Spleen (tissue), 11 donors: ENCODE measurements around the gene TAS2R13. TPM values are rescaled to one million over a fixed set of nuclear protein-coding genes. Genes with fewer than 3 reads are reported as not detected.

ENCODE experiments used
- DNase-seq: peaks from one replicate; pipeline ENCODE4 v3.0.0-alpha.2; 2020
- H3K27ac ChIP-seq, 8 donors: fragments of 200-600 bp; sonication (generic) in 7 of 8; 1 replicate in 4 of 8; 2 replicates in 4 of 8; pipeline versions ENCODE4 v1.5.0 to v1.8.0; 2016 to 2021; ENCODE audit warnings: inconsistent platforms in 4 of 8, mild to moderate bottlenecking in 4 of 8, moderate library complexity in 1 of 8
- H3K27me3 ChIP-seq, 7 donors: fragments of 200-600 bp; sonication (generic) in 6 of 7; replicated peaks in 1 of 7; 1 replicate in 4 of 7; 2 replicates in 3 of 7; pipeline versions ENCODE4 v1.5.0 to v1.8.0; 2016 to 2021; ENCODE audit warnings: inconsistent platforms in 3 of 7, mild to moderate bottlenecking in 1 of 7
- H3K36me3 ChIP-seq, 6 donors: fragments of 200-600 bp; sonication (generic) in 5 of 6; 1 replicate in 4 of 6; 2 replicates in 2 of 6; pipeline versions ENCODE4 v1.5.0 to v1.8.0; 2016 to 2021; ENCODE audit warnings: inconsistent platforms in 2 of 6
- H3K4me1 ChIP-seq, 6 donors: fragments of 200-600 bp; sonication (generic) in 5 of 6; 1 replicate in 3 of 6; 2 replicates in 3 of 6; pipeline versions ENCODE4 v1.5.0 to v1.8.0; 2016 to 2021; ENCODE audit warnings: inconsistent platforms in 3 of 6
- H3K4me3 ChIP-seq, 8 donors: fragments of 200-600 bp; sonication (generic) in 7 of 8; 1 replicate in 4 of 8; 2 replicates in 4 of 8; pipeline versions ENCODE4 v1.5.0 to v1.8.0; 2016 to 2021; ENCODE audit warnings: inconsistent platforms in 4 of 8, mild to moderate bottlenecking in 4 of 8, moderate library complexity in 2 of 8
- H3K9me3 ChIP-seq, 8 donors: fragments of 200-600 bp; sonication (generic) in 7 of 8; 1 replicate in 4 of 8; 2 replicates in 4 of 8; pipeline versions ENCODE4 v1.5.0 to v1.8.0; 2016 to 2021; ENCODE audit warnings: inconsistent platforms in 4 of 8
- POLR2A ChIP-seq, 3 donors: fragments of 450-650 bp; IDR thresholded peaks; one replicate each; pipeline ENCODE4 v1.5.1; 2017; ENCODE audit warnings: antibody characterized with exemption in 3 of 3, mild to moderate bottlenecking in 1 of 3
- POLR2AphosphoS5 ChIP-seq, 3 donors: sonication (generic); formaldehyde crosslinking; IDR thresholded peaks; one replicate each; pipeline ENCODE4 v1.5.1; 2017; ENCODE audit warnings: antibody characterized with exemption in 3 of 3
- WGBS, 5 donors: extraction: QIAGEN DNeasy Blood & Tissue Kit in 3 of 5; methylation state at CpG; one replicate each; pipeline versions ENCODE4 v1.1.5 to v1.1.7; 2013 to 2018; 5-methylcytosine and 5-hydroxymethylcytosine counted together
- intact Hi-C: fragments of 100-400 bp; cut with DNase I; formaldehyde crosslinking; loops from one replicate; pipeline ENCODE4 v1.15.0; 2023; ENCODE audit warnings: low total_unique reads
- polyA plus RNA-seq, 3 donors: library from polyadenylated mRNA; stranded (reverse); fragments of 200-250 nt; gene quantifications; one replicate each; pipeline ENCODE4 v1.2.1, GENCODE V29; 2013
- total RNA-seq, 7 donors: library from RNA; depleted of rRNA in 3 of 7; stranded (reverse); fragments of >200 nt in 3 of 7; fragmentation: NEBNext Ultra II Directional in 4 of 7; extraction: Animal tissue kit (Norgen Biotek cat#: 25700) in 4 of 7; gene quantifications; one replicate each; pipeline versions ENCODE4 v1.1.0 to v1.2.1, GENCODE V29; 2016 to 2021
- TF ChIP-seq, protein P1 (sequence below), 11 experiments: fragments of 200-600 bp in 7 of 11; fragments of 450-650 bp in 4 of 11; sonication (generic) in 4 of 11; IDR thresholded peaks in 8 of 11; conservative IDR thresholded peaks in 3 of 11; 1 replicate in 7 of 11; 2 replicates in 4 of 11; pipeline versions ENCODE4 v1.4.0 to v1.8.0; 2016 to 2021; ENCODE audit warnings: antibody characterized with exemption in 11 of 11, inconsistent platforms in 4 of 11, mild to moderate bottlenecking in 1 of 11
- donor health status: healthy with polysubstance abuse.
- donor health status: DM: no; HTN: no; CAD: no; lungs with moderate emphysema.
- donor health status: DM: no; HTN: no; CAD: no.
- donor health status: Bipolar disorder and iron deficiency.
- donor health status: healthy.
- donor health status: DM: no; HTN: no; CAD: no.
- donor health status: DM: yes; HTN: yes; CAD: no.

The TAS2R13 gene
- total and polyA plus RNA-seq, 10 donors = 0.06 to 8.7 (median 3.8) TPM; not detected in 2

DNA sequence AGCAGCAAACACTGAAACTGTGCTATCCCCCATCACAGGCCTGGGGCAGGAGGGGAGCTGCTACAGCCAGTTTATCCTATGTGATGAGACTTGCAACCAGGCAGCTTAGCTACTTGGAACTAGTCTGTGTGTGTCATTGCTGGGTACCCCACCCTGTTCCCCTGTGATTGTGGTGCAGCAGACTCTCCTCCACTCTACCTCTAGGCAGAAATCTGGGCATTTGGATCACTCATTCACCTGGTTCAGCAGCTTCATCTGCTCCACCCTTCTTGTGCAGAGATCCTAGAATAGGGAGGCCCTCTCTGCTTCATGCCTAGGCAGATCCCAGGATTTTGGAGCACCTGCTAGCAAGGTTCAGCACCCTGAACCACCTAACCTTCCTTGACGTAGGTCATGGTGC, 8.8 kb downstream of the TAS2R13 start:
- 87 to 100% (median 88%) methylated on average over 1 of the region's 1 CpG for WGBS, 5 donors
- intact Hi-C loops = no loop called here

GRCh38 chr12:10896854-10897253, 12.5 kb downstream of the TAS2R13 start:
- intact Hi-C loops = no loop called here

More for the DNA sequence above, 8.8 kb downstream of the TAS2R13 start:
- no peak for DNase-seq
- peaks cover 0 to 13% (median 0%) of the 10 kb centered on the region in 6 donors for H3K36me3 ChIP-seq
- no peaks in the 10 kb centered on the region for H3K27me3 ChIP-seq
- TF ChIP-seq, protein P1, sequence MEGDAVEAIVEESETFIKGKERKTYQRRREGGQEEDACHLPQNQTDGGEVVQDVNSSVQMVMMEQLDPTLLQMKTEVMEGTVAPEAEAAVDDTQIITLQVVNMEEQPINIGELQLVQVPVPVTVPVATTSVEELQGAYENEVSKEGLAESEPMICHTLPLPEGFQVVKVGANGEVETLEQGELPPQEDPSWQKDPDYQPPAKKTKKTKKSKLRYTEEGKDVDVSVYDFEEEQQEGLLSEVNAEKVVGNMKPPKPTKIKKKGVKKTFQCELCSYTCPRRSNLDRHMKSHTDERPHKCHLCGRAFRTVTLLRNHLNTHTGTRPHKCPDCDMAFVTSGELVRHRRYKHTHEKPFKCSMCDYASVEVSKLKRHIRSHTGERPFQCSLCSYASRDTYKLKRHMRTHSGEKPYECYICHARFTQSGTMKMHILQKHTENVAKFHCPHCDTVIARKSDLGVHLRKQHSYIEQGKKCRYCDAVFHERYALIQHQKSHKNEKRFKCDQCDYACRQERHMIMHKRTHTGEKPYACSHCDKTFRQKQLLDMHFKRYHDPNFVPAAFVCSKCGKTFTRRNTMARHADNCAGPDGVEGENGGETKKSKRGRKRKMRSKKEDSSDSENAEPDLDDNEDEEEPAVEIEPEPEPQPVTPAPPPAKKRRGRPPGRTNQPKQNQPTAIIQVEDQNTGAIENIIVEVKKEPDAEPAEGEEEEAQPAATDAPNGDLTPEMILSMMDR (IDR thresholded peaks at IDR 0.05 in 8 of 11, conservative IDR thresholded peaks at IDR 0.05 in 3 of 11) = no peak
- TF ChIP-seq POLR2A (IDR thresholded peaks at IDR 0.05) (no peak), POLR2AphosphoS5 (IDR thresholded peaks at IDR 0.05) (no peak)
- no peak overlapping the region for H3K27ac ChIP-seq
- H3K9me3 ChIP-seq = peaks cover 0 to 45% (median 38%) of the 10 kb centered on the region in 8 donors
- no peak overlapping the region for H3K4me3 ChIP-seq
- no peaks in the 10 kb centered on the region for H3K4me1 ChIP-seq

DNA sequence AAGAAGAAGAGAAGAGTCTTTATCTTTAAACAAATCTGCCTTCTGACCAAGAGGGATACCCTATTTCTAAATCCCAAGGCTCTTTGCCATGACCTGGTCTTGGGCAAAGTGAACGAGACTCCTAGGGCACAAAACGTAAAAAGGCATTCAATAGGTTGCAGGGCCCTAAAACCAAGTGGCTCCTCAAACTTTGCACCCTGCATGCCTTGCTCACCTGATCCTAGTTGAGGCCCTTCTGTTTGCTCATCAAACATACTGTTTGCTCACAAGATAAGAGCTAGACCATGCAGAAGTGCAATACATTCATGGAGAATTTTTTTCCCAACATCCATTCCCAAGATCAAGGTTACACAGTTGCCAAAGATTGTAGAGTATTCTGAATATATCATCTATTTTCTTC, 17.4 kb downstream of the TAS2R13 start:
- Histone ChIP-seq H3K4me3 (no peak overlapping the region), H3K27ac (no peak overlapping the region), H3K27me3 (no peaks in the 10 kb centered on the region), H3K36me3 (peaks cover 0 to 5% (median 0%) of the 10 kb centered on the region in 6 donors), H3K4me1 (peaks cover 0 to under 1% (median 0%) of the 10 kb centered on the region in 6 donors), H3K9me3 (no peaks in the 10 kb centered on the region)
- intact Hi-C loops = no loop called here
- 88 to 100% (median 98%) methylated on average over 2 of the region's 2 CpGs for WGBS, 5 donors
- no peak for DNase-seq
- TF ChIP-seq POLR2A (IDR thresholded peaks at IDR 0.05) (no peak), POLR2AphosphoS5 (IDR thresholded peaks at IDR 0.05) (no peak)
- TF ChIP-seq, protein P1 (IDR thresholded peaks at IDR 0.05 in 8 of 11, conservative IDR thresholded peaks at IDR 0.05 in 3 of 11) = no peak

More at GRCh38 chr12:10896854-10897253, 12.5 kb downstream of the TAS2R13 start:
- WGBS, 5 donors = 95 to 97% (median 96%) methylated on average over 5 of the region's 5 CpGs
- H3K4me3 ChIP-seq = no peak overlapping the region
- no peaks in the 10 kb centered on the region for H3K27me3 ChIP-seq
- no peak for TF ChIP-seq POLR2A (IDR thresholded peaks at IDR 0.05)
- TF ChIP-seq POLR2AphosphoS5 (IDR thresholded peaks at IDR 0.05) = no peak
- TF ChIP-seq, protein P1 (IDR thresholded peaks at IDR 0.05 in 8 of 11, conservative IDR thresholded peaks at IDR 0.05 in 3 of 11) = no peak
- no peak for DNase-seq
- peaks cover 0 to 8% (median 2%) of the 10 kb centered on the region in 8 donors for H3K9me3 ChIP-seq
- peaks cover 0 to 9% (median 0%) of the 10 kb centered on the region in 6 donors for H3K36me3 ChIP-seq
- H3K27ac ChIP-seq = no peak overlapping the region
- no peaks in the 10 kb centered on the region for H3K4me1 ChIP-seq

- intact Hi-C loops = no loop called here
- peaks cover 0 to 11% (median 0%) of the 10 kb centered on the region in 6 donors for H3K4me1 ChIP-seq
- DNase-seq = no peak
- H3K36me3 ChIP-seq = no peaks in the 10 kb centered on the region
- TF ChIP-seq, protein P1 (IDR thresholded peaks at IDR 0.05 in 8 of 11, conservative IDR thresholded peaks at IDR 0.05 in 3 of 11) = no peak
- no peak overlapping the region for H3K27ac ChIP-seq
- H3K9me3 ChIP-seq = no peaks in the 10 kb centered on the region
- H3K4me3 ChIP-seq = no peak overlapping the region
- no peaks in the 10 kb centered on the region for H3K27me3 ChIP-seq
Measured at GRCh38 chr12:10889226-10889625, 20.1 kb downstream of the TAS2R13 start.
